ENCODE measurements around the gene EIF4E1B.
A peak's percentile ranks its signal among the peaks of the same experiment; 100 is the strongest.

EIF4E1B gene

GRCh38 chr5:176612008-176612407 lies 18.5 kb upstream of the EIF4E1B start:
- no peak for DNase-seq (ENCODE audit: low read depth)
- TF ChIP-seq CTCF (IDR thresholded peaks at IDR 0.05; ENCODE audit: control insufficient read depth, insufficient read depth, low read depth, low read length, missing control alignments): no peak
- H3K4me3 ChIP-seq (ENCODE audit: control insufficient read depth, low read depth, low read length): no peak overlapping the region

GRCh38 chr5:176612855-176613254 lies 17.6 kb upstream of the EIF4E1B start:
- DNase-seq (ENCODE audit: low read depth): no peak
- TF ChIP-seq CTCF (IDR thresholded peaks at IDR 0.05; ENCODE audit: control insufficient read depth, insufficient read depth, low read depth, low read length, missing control alignments): no peak
- H3K4me3 ChIP-seq (ENCODE audit: control insufficient read depth, low read depth, low read length): no peak overlapping the region

GRCh38 chr5:176614805-176615478 lies 15.5 kb upstream of the EIF4E1B start:
- H3K4me3 ChIP-seq (ENCODE audit: control insufficient read depth, low read depth, low read length): no peak overlapping the region
- no peak for DNase-seq (ENCODE audit: low read depth)
- TF ChIP-seq CTCF (IDR thresholded peaks at IDR 0.05; ENCODE audit: control insufficient read depth, insufficient read depth, low read depth, low read length, missing control alignments): no peak

GRCh38 chr5:176616511-176616910 lies 14.0 kb upstream of the EIF4E1B start:
- no peak overlapping the region for H3K4me3 ChIP-seq (ENCODE audit: control insufficient read depth, low read depth, low read length)
- no peak for DNase-seq (ENCODE audit: low read depth)
- TF ChIP-seq CTCF (IDR thresholded peaks at IDR 0.05; ENCODE audit: control insufficient read depth, insufficient read depth, low read depth, low read length, missing control alignments): no peak

- DNase-seq (ENCODE audit: low read depth): no peak
- TF ChIP-seq CTCF (IDR thresholded peaks at IDR 0.05; ENCODE audit: control insufficient read depth, insufficient read depth, low read depth, low read length, missing control alignments): no peak
These were observed 11.7 kb upstream of the EIF4E1B start for GRCh38 chr5:176618783-176619182.

GRCh38 chr5:176619203-176619568 lies 11.3 kb upstream of the EIF4E1B start:
- H3K4me3 ChIP-seq (ENCODE audit: control insufficient read depth, low read depth, low read length): no peak overlapping the region
- no peak for DNase-seq (ENCODE audit: low read depth)
- TF ChIP-seq CTCF (IDR thresholded peaks at IDR 0.05; ENCODE audit: control insufficient read depth, insufficient read depth, low read depth, low read length, missing control alignments): peak; percentile 57

More at GRCh38 chr5:176618783-176619182, 11.7 kb upstream of the EIF4E1B start:
- H3K4me3 ChIP-seq (ENCODE audit: control insufficient read depth, low read depth, low read length): no peak overlapping the region

Data from AG09309 (cell line).